CD14-positive monocyte (primary cell): Measurements from ENCODE around the gene TXNRD1. TPM values are rescaled to one million over a fixed set of nuclear protein-coding genes. Genes with fewer than 3 reads are reported as not detected.

Experiments used
- DNase-seq, 3 donors: peaks; one replicate each; pipeline ENCODE4 v3.0.0-alpha.2; 2011 to 2022
- H2AFZ ChIP-seq: 2 replicates; pipeline ENCODE4 v1.6.0; 2012; ENCODE audit warnings: mild to moderate bottlenecking, low read depth, low read length, inconsistent platforms; ENCODE audit not compliant: insufficient read depth, poor library complexity, severe bottlenecking
- H3K27ac ChIP-seq, 2 donors: 1 replicate in 1 of 2; 2 replicates in 1 of 2; pipeline ENCODE4 v1.5.1; 2012 to 2013; ENCODE audit warnings: low read length in 2 of 2, control low read depth in 1 of 2, inconsistent platforms in 1 of 2, low read depth in 1 of 2, mild to moderate bottlenecking in 1 of 2
- H3K27me3 ChIP-seq, 2 donors: one replicate each; pipeline versions ENCODE4 v1.6.0 to v1.6.1; 2011 to 2013; ENCODE audit warnings: low read length in 2 of 2; ENCODE audit not compliant: control insufficient read depth in 2 of 2, insufficient read depth in 2 of 2
- H3K36me3 ChIP-seq, 2 donors: replicated peaks in 1 of 2; 1 replicate in 1 of 2; 2 replicates in 1 of 2; pipeline versions ENCODE4 v1.5.1 to v1.6.1; 2012 to 2013; ENCODE audit warnings: low read length in 2 of 2, control low read depth in 1 of 2, inconsistent platforms in 1 of 2, mild to moderate bottlenecking in 1 of 2; ENCODE audit not compliant: insufficient read depth in 2 of 2, control insufficient read depth in 1 of 2
- H3K4me1 ChIP-seq, 2 donors: 1 replicate in 1 of 2; 2 replicates in 1 of 2; pipeline versions ENCODE4 v1.5.1 to v1.6.1; 2012 to 2013; ENCODE audit warnings: low read length in 2 of 2, control low read depth in 1 of 2, inconsistent platforms in 1 of 2, mild to moderate bottlenecking in 1 of 2, moderate library complexity in 1 of 2; ENCODE audit not compliant: insufficient read depth in 2 of 2, control insufficient read depth in 1 of 2
- H3K4me2 ChIP-seq: replicated peaks from 2 replicates; pipeline ENCODE3; 2012; ENCODE audit warnings: low read length, moderate library complexity, mild to moderate bottlenecking; ENCODE audit not compliant: poor library complexity, severe bottlenecking; ENCODE audit errors: extremely low read depth
- H3K4me3 ChIP-seq, 3 experiments: fragments of 200-600 bp in 1 of 3; sonication (generic) in 1 of 3; replicated peaks in 1 of 3; 1 replicate in 2 of 3; 2 replicates in 1 of 3; pipeline ENCODE4 v1.5.1; 2011 to 2013; ENCODE audit warnings: low read length in 3 of 3, mild to moderate bottlenecking in 3 of 3, control low read depth in 2 of 3, low read depth in 2 of 3, inconsistent platforms in 1 of 3, moderate library complexity in 1 of 3
- H3K79me2 ChIP-seq: 2 replicates; pipeline ENCODE4 v1.6.0; 2012; ENCODE audit warnings: mild to moderate bottlenecking, control low read depth, inconsistent platforms, low read length, moderate library complexity; ENCODE audit not compliant: insufficient read depth
- H3K9ac ChIP-seq: 2 replicates; pipeline ENCODE4 v1.6.0; 2017; ENCODE audit warnings: low read length, mild to moderate bottlenecking; ENCODE audit not compliant: insufficient read depth, poor library complexity, severe bottlenecking
- H3K9me3 ChIP-seq, 2 donors: replicated peaks in 1 of 2; 1 replicate in 1 of 2; 2 replicates in 1 of 2; pipeline versions ENCODE4 v1.5.1 to v1.6.1; 2012 to 2013; ENCODE audit warnings: low read length in 2 of 2, control low read depth in 1 of 2; ENCODE audit not compliant: control insufficient read depth in 1 of 2, insufficient read depth in 1 of 2
- H4K20me1 ChIP-seq: 2 replicates; pipeline ENCODE4 v1.6.0; 2012; ENCODE audit warnings: mild to moderate bottlenecking, low read length, control low read depth, moderate library complexity; ENCODE audit not compliant: insufficient read depth
- H3K27ac Mint-ChIP-seq, 7 donors: one replicate each; pipeline ENCODE4 v1.8.0; 2020; ENCODE audit warnings: mild to moderate bottlenecking in 7 of 7, mixed read lengths in 7 of 7, moderate library complexity in 6 of 7, inconsistent platforms in 2 of 7
- H3K27me3 Mint-ChIP-seq, 3 donors: one replicate each; pipeline ENCODE4 v1.8.0; 2021 to 2022; ENCODE audit warnings: low read depth in 3 of 3, mild to moderate bottlenecking in 3 of 3, mixed read lengths in 3 of 3, moderate library complexity in 3 of 3, inconsistent platforms in 1 of 3
- H3K36me3 Mint-ChIP-seq, 2 donors: one replicate each; pipeline ENCODE4 v1.8.0; 2020; ENCODE audit warnings: mixed read lengths in 2 of 2, inconsistent platforms in 1 of 2, mild to moderate bottlenecking in 1 of 2
- H3K4me1 Mint-ChIP-seq: one replicate; pipeline ENCODE4 v1.8.0; 2020; ENCODE audit warnings: mild to moderate bottlenecking, mixed read lengths
- H3K4me3 Mint-ChIP-seq, 2 donors: one replicate each; pipeline ENCODE4 v1.8.0; 2020; ENCODE audit warnings: mild to moderate bottlenecking in 2 of 2, mixed read lengths in 2 of 2, moderate library complexity in 1 of 2
- H3K9me3 Mint-ChIP-seq, 7 donors: one replicate each; pipeline ENCODE4 v1.8.0; 2020 to 2022; ENCODE audit warnings: mixed read lengths in 7 of 7, mild to moderate bottlenecking in 6 of 7, moderate library complexity in 6 of 7, inconsistent platforms in 2 of 7
- CTCF ChIP-seq: fragments of 200-600 bp; IDR thresholded peaks from one replicate; pipeline ENCODE4 v1.8.0; 2022; ENCODE audit warnings: antibody characterized with exemption, mild to moderate bottlenecking
- WGBS: methylation state at CpG from one replicate; pipeline ENCODE4 v1.1.5; 2013; ENCODE audit warnings: missing lambda C conversion rate; ENCODE audit not compliant: insufficient coverage; 5-methylcytosine and 5-hydroxymethylcytosine counted together
- intact Hi-C, 2 donors: fragments of 100-400 bp; cut with micrococcal nuclease; formaldehyde crosslinking; loops; one replicate each; pipeline versions ENCODE4 v1.15.0 to v1.15.1; 2023
- polyA minus RNA-seq: library from RNA; depleted of rRNA, polyadenylated mRNA; stranded (reverse); fragments of >200 nt; gene quantifications from 2 replicates; pipeline ENCODE4 v1.2.3, GENCODE V29; 2012
- polyA plus RNA-seq, 3 donors: library from polyadenylated mRNA; depleted of rRNA in 1 of 3; unstranded in 2 of 3; stranded (reverse) in 1 of 3; fragments of 300-500 nt in 2 of 3; fragments of >200 nt in 1 of 3; fragmentation: Illumina TruSeq in 2 of 3; gene quantifications; 1 replicate in 2 of 3; 2 replicates in 1 of 3; pipeline ENCODE4 v1.2.3, GENCODE V29; 2012 to 2021
- total RNA-seq, 12 experiments: library from RNA in 1 of 12; stranded (reverse) in 1 of 12; fragments of 120-200 nt in 1 of 12; gene quantifications; one replicate each; pipeline ENCODE4 v1.2.4 and lab custom pipeline; 2013 to 2026; ENCODE audit warnings: mixed read lengths in 6 of 12, inconsistent platforms in 1 of 12

The TXNRD1 gene
- total RNA-seq (2013): 79.9 TPM
- polyA plus RNA-seq: 10 to 100 TPM; 26.9 to 46.1 (median 29.2) TPM
- polyA minus RNA-seq: 41.6 and 98.1 TPM in 2 replicates
- 102 to 2,427 (median 345) reads per million in 11 experiments for total RNA-seq (lab: John Stamatoyannopoulos, UW)

GRCh38 chr12:104215638-104216297 lies at the start of gene TXNRD1:
Gene TXNRD1 (plus strand): TSS chr12:104215779. CDS start chr12:104215803, 24 bp downstream.
- Histone ChIP-seq H3K4me3 (peak within 1 kb of the TSS; percentile 55 to 78 (median 56)), H3K79me2 (no peaks in the 10 kb centered on the region), H3K4me1 (peaks cover 13 to 18% of the 10 kb centered on the region in 2 donors), H3K27me3 (peaks cover 5 to 6% of the 10 kb centered on the region in 2 donors), H3K4me2 (peak within 1 kb of the TSS; percentile 85), H2AFZ (peak within 1 kb of the TSS; percentile 96), H3K27ac (no peak within 1 kb of the TSS), H3K36me3 (no peaks in the 10 kb centered on the region), H3K9me3 (no peaks in the 10 kb centered on the region), H3K9ac (peak within 1 kb of the TSS; percentile 71), H4K20me1 (no peaks in the 10 kb centered on the region)
- H3K27ac Mint-ChIP-seq: peak within 1 kb of the TSS in 2 of 7 donors; percentile 50 to 58
- H3K36me3 Mint-ChIP-seq: no peaks in the 10 kb centered on the region
- H3K27me3 Mint-ChIP-seq: peaks cover 12 to 21% (median 14%) of the 10 kb centered on the region in 3 donors
- DNase-seq: peak; percentile 70 to 79 (median 76)
- intact Hi-C loops: loop anchor here (5.0 kb wide), 3 partner anchors 72 to 142 kb away; no protein-coding TSS in a partner anchor
- peaks cover 20% of the 10 kb centered on the region for H3K4me1 Mint-ChIP-seq
- peak within 1 kb of the TSS; percentile 81 to 94 for H3K4me3 Mint-ChIP-seq
- peaks cover 0 to 3% (median 0%) of the 10 kb centered on the region in 7 donors for H3K9me3 Mint-ChIP-seq
- TF ChIP-seq CTCF: peak; percentile 85
- under 1% methylated on average over 55 of the region's 71 CpGs for WGBS

- H3K27me3 ChIP-seq: no peaks in the 10 kb centered on the region
- DNase-seq: no peak
- no peak overlapping the region for H3K4me2 ChIP-seq
- no peak overlapping the region for H3K4me3 ChIP-seq
- Mint-ChIP-seq H3K27ac (no peak overlapping the region), H3K4me1 (peaks cover 4% of the 10 kb centered on the region), H3K4me3 (no peak overlapping the region), H3K9me3 (no peaks in the 10 kb centered on the region), H3K27me3 (peaks cover 0 to 2% (median 0%) of the 10 kb centered on the region in 3 donors), H3K36me3 (no peaks in the 10 kb centered on the region)
- TF ChIP-seq CTCF: no peak
- no peaks in the 10 kb centered on the region for H4K20me1 ChIP-seq
- intact Hi-C loops: no loop called here
- WGBS: 80% methylated on average over 1 of the region's 2 CpGs
- H2AFZ ChIP-seq: no peak overlapping the region
- no peaks in the 10 kb centered on the region for H3K79me2 ChIP-seq
- no peaks in the 10 kb centered on the region for H3K9me3 ChIP-seq
- no peaks in the 10 kb centered on the region for H3K36me3 ChIP-seq
- H3K9ac ChIP-seq: no peak overlapping the region
- no peak overlapping the region for H3K27ac ChIP-seq
- H3K4me1 ChIP-seq: no peaks in the 10 kb centered on the region
These were observed 49.8 kb upstream of the TXNRD1 start for GRCh38 chr12:104165801-104166200.
